Colonic mucosa (tissue), 4 donors: ENCODE results near the gene PHF21A. TPM values are rescaled to one million over a fixed set of nuclear protein-coding genes. Genes with fewer than 3 reads are reported as not detected.

Experiments used
- DNase-seq: peaks from one replicate; pipeline ENCODE4 v3.0.0-alpha.2; 2020
- H3K27ac ChIP-seq: fragments of 200-600 bp; one replicate; pipeline ENCODE4 v1.8.0; 2021
- H3K27me3 ChIP-seq: fragments of 200-600 bp; one replicate; pipeline ENCODE4 v1.8.0; 2021
- H3K36me3 ChIP-seq: fragments of 200-600 bp; one replicate; pipeline ENCODE4 v1.8.0; 2021
- H3K4me1 ChIP-seq: fragments of 200-600 bp; one replicate; pipeline ENCODE4 v1.8.0; 2021; ENCODE audit warnings: mild to moderate bottlenecking
- H3K4me3 ChIP-seq: fragments of 200-600 bp; one replicate; pipeline ENCODE4 v1.8.0; 2021
- H3K9ac ChIP-seq, 2 donors: one replicate each; pipeline ENCODE4 v1.7.0; 2013; ENCODE audit warnings: control low read depth in 2 of 2, low read depth in 2 of 2, low read length in 2 of 2
- H3K9me3 ChIP-seq: fragments of 200-600 bp; one replicate; pipeline ENCODE4 v1.8.0; 2021
- CTCF ChIP-seq: fragments of 200-600 bp; IDR thresholded peaks from one replicate; pipeline ENCODE4 v1.8.0; 2022; ENCODE audit warnings: antibody characterized with exemption, mild to moderate bottlenecking
- intact Hi-C: fragments of 100-400 bp; cut with DNase I; formaldehyde crosslinking; loops from one replicate; pipeline ENCODE4 v1.14.1; 2022
- total RNA-seq, 2 donors: library from RNA; stranded (reverse); fragmentation: NEBNext Ultra II Directional in 1 of 2; extraction: Animal tissue kit (Norgen Biotek cat#: 25700) in 1 of 2; gene quantifications; one replicate each; pipeline ENCODE4 v1.2.1, GENCODE V29; 2021
- donor health status: healthy.
- donor health status: DM: no; HTN: no; CAD: no.
- donor health status: DM: no; HTN: no; CAD: no.

PHF21A gene
- total RNA-seq, 2 donors from 2014 or later = 17.0 to 19.1 TPM

- H3K9me3 ChIP-seq = no peaks in the 10 kb centered on the region
- intact Hi-C loops = no loop called here
- H3K4me3 ChIP-seq = no peak overlapping the region
- H3K36me3 ChIP-seq = no peaks in the 10 kb centered on the region
- DNase-seq = no peak
- no peaks in the 10 kb centered on the region for H3K27me3 ChIP-seq
- no peak overlapping the region for H3K9ac ChIP-seq
- no peak for TF ChIP-seq CTCF
- no peak overlapping the region for H3K27ac ChIP-seq
- H3K4me1 ChIP-seq = peaks cover 6% of the 10 kb centered on the region
Measured at GRCh38 chr11:46036969-46037368, 84.3 kb downstream of the PHF21A start.

GRCh38 chr11:46036009-46036408, 85.2 kb downstream of the PHF21A start:
- no peak overlapping the region for H3K27ac ChIP-seq
- H3K4me1 ChIP-seq = peaks cover 6% of the 10 kb centered on the region
- H3K27me3 ChIP-seq = no peaks in the 10 kb centered on the region
- H3K9me3 ChIP-seq = no peaks in the 10 kb centered on the region
- TF ChIP-seq CTCF = no peak
- no peak for DNase-seq
- H3K4me3 ChIP-seq = no peak overlapping the region
- no peaks in the 10 kb centered on the region for H3K36me3 ChIP-seq
- H3K9ac ChIP-seq = no peak overlapping the region
- intact Hi-C loops = no loop called here

GRCh38 chr11:46034041-46034440, 87.2 kb downstream of the PHF21A start:
- intact Hi-C loops = no loop called here
- TF ChIP-seq CTCF = no peak
- H3K27me3 ChIP-seq = no peaks in the 10 kb centered on the region
- no peak overlapping the region for H3K4me3 ChIP-seq
- no peaks in the 10 kb centered on the region for H3K4me1 ChIP-seq
- H3K36me3 ChIP-seq = no peaks in the 10 kb centered on the region
- DNase-seq = no peak
- no peaks in the 10 kb centered on the region for H3K9me3 ChIP-seq
- no peak overlapping the region for H3K27ac ChIP-seq
- H3K9ac ChIP-seq = no peak overlapping the region

GRCh38 chr11:46026606-46027293, 94.5 kb downstream of the PHF21A start:
- intact Hi-C loops = no loop called here
- Histone ChIP-seq H3K27ac (no peak overlapping the region), H3K27me3 (no peaks in the 10 kb centered on the region), H3K4me1 (no peaks in the 10 kb centered on the region), H3K9ac (no peak overlapping the region), H3K36me3 (no peaks in the 10 kb centered on the region), H3K4me3 (no peak overlapping the region), H3K9me3 (no peaks in the 10 kb centered on the region)
- no peak for DNase-seq
- no peak for TF ChIP-seq CTCF

GRCh38 chr11:46020084-46020599, 101.1 kb downstream of the PHF21A start:
- DNase-seq = no peak
- intact Hi-C loops = no loop called here
- H3K27ac ChIP-seq = no peak overlapping the region
- no peak for TF ChIP-seq CTCF
- no peak overlapping the region for H3K4me3 ChIP-seq
- H3K36me3 ChIP-seq = no peaks in the 10 kb centered on the region
- no peaks in the 10 kb centered on the region for H3K9me3 ChIP-seq
- H3K27me3 ChIP-seq = no peaks in the 10 kb centered on the region
- H3K4me1 ChIP-seq = no peaks in the 10 kb centered on the region
- H3K9ac ChIP-seq = no peak overlapping the region
